Measurements from ENCODE around the gene DLGAP5.
A peak's percentile ranks its signal among the peaks of the same experiment; 100 is the strongest.

The DLGAP5 gene

DNA sequence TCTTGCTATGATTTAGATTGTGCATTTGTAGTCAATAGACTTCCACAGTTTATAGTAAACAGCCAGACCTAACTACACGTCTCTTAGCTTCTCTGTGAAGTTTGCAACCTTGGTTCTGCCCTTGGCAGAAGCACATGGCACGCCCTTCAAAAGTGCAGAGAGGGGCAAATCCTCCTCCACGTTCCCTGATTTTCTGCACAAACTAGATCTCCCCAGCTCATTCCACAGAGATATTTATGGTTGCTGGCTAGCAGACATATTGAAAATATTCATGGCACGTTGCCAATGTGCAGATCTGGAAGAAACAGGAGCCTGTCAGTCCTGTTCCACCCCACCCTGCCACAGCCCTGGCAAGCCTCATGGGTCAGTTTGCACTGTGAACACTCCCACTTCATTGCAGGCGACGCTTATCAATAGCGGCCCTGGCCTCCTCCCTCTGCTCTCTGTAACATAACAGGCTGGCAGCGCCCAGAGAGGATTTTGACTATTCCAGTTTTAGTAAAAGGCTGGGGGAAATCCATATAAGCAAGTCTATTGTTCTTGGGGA lies 68.9 kb downstream of the DLGAP5 start:
- no peaks in the 10 kb centered on the region for H3K27me3 ChIP-seq
- peaks cover 22% of the 10 kb centered on the region for H3K4me1 ChIP-seq
- TF ChIP-seq, protein P1, sequence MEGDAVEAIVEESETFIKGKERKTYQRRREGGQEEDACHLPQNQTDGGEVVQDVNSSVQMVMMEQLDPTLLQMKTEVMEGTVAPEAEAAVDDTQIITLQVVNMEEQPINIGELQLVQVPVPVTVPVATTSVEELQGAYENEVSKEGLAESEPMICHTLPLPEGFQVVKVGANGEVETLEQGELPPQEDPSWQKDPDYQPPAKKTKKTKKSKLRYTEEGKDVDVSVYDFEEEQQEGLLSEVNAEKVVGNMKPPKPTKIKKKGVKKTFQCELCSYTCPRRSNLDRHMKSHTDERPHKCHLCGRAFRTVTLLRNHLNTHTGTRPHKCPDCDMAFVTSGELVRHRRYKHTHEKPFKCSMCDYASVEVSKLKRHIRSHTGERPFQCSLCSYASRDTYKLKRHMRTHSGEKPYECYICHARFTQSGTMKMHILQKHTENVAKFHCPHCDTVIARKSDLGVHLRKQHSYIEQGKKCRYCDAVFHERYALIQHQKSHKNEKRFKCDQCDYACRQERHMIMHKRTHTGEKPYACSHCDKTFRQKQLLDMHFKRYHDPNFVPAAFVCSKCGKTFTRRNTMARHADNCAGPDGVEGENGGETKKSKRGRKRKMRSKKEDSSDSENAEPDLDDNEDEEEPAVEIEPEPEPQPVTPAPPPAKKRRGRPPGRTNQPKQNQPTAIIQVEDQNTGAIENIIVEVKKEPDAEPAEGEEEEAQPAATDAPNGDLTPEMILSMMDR (IDR thresholded peaks at IDR 0.05; ENCODE audit: low read depth, low read length): no peak
- peak; percentile 85 for DNase-seq
- no peak overlapping the region for H3K4me3 ChIP-seq (ENCODE audit: low read depth, low read length)
- no peaks in the 10 kb centered on the region for H3K9me3 ChIP-seq
- no peaks in the 10 kb centered on the region for H3K36me3 ChIP-seq

DNA sequence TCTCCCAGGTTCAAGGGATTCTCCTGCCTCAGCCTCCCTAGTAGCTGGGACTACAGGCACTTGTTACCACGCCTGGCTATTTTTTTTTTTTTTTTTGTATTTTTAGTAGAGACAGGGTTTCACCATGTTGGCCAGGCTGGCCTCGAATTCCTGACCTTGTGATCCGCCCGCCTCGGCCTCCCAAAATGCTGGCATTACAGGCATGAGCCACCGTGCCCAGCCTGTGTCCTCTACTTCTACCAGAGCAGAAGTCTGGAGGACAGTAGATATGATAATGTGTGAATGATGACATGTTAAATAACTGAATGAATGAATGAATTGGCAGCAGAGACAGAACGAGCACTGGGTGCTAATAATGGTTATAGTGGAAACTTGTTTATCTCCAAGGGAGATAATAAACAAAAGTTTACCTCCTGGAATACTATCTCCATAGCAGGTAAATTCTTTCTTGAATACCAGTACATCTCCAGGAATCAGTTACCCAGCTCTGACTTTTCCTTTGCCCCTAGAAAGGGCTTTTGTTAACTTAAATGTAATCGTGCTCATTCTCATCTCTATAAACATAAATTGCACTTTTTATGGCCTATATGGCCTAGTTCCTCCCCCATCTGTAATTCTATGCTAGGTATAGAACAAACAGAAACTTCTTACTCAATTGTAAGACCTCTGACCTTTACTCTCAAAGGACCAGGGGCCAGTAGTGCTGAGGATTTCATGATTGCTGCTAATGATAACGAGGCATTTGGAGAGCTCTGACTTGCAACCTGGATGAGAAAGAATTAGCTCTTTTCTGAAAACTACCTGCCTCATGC lies 69.6 kb downstream of the DLGAP5 start:
- no peaks in the 10 kb centered on the region for H3K27me3 ChIP-seq
- H3K4me1 ChIP-seq: peaks cover 22% of the 10 kb centered on the region
- H3K36me3 ChIP-seq: no peaks in the 10 kb centered on the region
- no peaks in the 10 kb centered on the region for H3K9me3 ChIP-seq
- TF ChIP-seq, protein P1 (IDR thresholded peaks at IDR 0.05; ENCODE audit: low read depth, low read length): no peak
- no peak overlapping the region for H3K4me3 ChIP-seq (ENCODE audit: low read depth, low read length)
- no peak for DNase-seq

DNA sequence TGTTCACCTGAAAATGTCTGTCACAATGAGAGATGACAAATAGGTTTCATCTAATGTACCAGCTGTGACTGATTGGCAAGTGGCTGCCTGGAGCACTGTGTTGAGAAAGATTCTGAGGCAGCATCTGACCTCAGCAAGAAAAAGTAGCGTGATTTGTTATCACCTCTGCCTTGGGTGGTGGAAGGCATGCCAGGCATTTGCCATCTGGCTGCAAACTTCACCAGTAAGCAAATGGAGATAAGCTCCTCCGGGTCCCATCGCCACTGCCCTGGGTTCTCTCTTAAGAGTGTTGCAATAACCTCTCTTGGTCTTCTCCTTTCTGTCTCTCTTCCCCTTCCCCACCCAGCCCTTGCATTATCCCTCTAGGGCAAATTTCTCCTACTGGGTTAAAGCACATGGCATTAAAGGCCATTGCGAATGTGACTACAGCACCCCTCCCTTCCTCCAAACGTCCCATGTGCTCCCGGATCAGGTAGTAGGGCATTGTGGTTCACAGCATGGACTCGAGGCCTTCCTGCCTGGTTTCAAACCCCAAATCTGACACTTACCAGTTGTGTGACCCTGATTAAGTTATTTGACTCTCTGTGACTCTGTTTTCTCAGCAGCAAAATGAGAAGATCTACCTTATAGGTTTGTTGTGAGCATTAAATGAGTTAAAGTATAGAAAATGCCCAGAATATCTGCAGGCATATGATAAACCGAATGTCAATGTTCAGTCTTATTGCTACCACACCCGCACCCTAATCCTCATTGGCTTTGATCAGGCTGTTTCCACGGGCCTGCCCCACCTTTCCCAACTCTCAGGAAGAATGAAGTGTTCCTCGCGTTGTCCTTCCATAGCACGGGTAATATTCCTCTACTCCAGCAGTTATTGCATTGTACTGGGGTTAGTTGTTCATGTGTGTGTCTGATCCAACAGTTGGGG lies 70.6 kb downstream of the DLGAP5 start:
- Histone ChIP-seq H3K4me1 (peaks cover 27% of the 10 kb centered on the region), H3K4me3 (ENCODE audit: low read depth, low read length) (no peak overlapping the region), H3K9me3 (no peaks in the 10 kb centered on the region), H3K36me3 (no peaks in the 10 kb centered on the region), H3K27me3 (no peaks in the 10 kb centered on the region)
- TF ChIP-seq, protein P1 (IDR thresholded peaks at IDR 0.05; ENCODE audit: low read depth, low read length): no peak
- no peak for DNase-seq

DNA sequence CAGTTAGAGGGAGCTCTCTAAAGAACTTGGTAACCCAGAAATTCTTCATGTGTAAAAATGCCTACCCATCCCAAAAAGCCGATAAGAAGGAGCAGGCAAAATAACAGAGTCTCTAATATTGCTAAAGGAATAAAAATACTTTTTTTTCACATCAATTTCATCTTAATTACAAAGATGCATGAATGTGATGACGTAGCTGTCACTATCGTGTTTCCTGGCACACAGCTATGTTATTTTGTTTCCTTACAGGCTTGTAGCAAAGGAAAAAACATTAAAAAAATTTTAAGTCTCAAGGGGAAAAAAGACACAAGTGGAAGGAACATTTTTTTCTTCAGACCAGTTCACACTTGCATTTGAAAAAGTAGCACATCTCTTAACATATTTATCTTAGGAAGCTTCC lies 72.6 kb downstream of the DLGAP5 start:
- H3K27me3 ChIP-seq: no peaks in the 10 kb centered on the region
- peaks cover 27% of the 10 kb centered on the region for H3K4me1 ChIP-seq
- H3K36me3 ChIP-seq: no peaks in the 10 kb centered on the region
- DNase-seq: no peak
- H3K9me3 ChIP-seq: no peaks in the 10 kb centered on the region
- TF ChIP-seq, protein P1 (IDR thresholded peaks at IDR 0.05; ENCODE audit: low read depth, low read length): no peak
- no peak overlapping the region for H3K4me3 ChIP-seq (ENCODE audit: low read depth, low read length)

DNA sequence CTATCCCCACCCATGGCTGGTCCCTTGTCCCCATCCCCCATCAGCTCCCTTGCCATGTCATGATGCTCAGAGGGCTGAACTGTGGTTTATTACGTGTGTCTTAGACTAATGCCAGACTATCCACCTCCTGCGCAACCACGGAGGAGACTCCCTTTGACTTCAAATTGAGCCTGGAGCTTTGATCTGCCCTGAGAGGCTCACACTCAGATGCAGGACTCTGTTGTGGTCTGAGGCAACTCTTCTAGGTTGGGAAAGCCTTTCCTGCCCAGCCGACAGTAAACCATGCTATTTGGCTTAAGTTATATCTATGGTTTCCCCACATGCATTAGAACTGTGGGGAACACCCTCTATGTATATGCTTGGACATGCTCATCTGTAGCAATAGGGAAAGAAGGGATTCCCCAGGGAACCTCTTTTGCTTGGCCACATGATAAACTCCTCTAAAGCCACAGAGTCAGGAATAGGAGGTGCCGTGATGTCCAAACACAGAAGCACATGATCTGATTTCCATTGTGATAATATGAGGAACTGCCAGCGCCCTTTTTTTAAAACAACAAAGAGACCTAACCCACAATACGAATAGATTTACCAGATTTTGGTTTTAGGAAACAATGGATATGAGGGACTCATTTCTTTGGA lies 73.5 kb downstream of the DLGAP5 start:
- Histone ChIP-seq H3K27me3 (no peaks in the 10 kb centered on the region), H3K9me3 (no peaks in the 10 kb centered on the region), H3K36me3 (no peaks in the 10 kb centered on the region), H3K4me1 (peaks cover 23% of the 10 kb centered on the region), H3K4me3 (ENCODE audit: low read depth, low read length) (no peak overlapping the region)
- DNase-seq: no peak
- TF ChIP-seq, protein P1 (IDR thresholded peaks at IDR 0.05; ENCODE audit: low read depth, low read length): no peak
